HG02759 (cell line): ENCODE measurements around the gene ZNF322.

Experiments used
- ATAC-seq: cut with Tn5 transposase; IDR thresholded peaks from one replicate; pipeline ENCODE4 v1.9.1; 2021; ENCODE audit warnings: mild to moderate bottlenecking, moderate library complexity; ENCODE audit not compliant: unreplicated experiment

ZNF322 gene

GRCh38 chr6:26593278-26594130 lies 66.0 kb downstream of the ZNF322 start:
- ATAC-seq = no peak

DNA sequence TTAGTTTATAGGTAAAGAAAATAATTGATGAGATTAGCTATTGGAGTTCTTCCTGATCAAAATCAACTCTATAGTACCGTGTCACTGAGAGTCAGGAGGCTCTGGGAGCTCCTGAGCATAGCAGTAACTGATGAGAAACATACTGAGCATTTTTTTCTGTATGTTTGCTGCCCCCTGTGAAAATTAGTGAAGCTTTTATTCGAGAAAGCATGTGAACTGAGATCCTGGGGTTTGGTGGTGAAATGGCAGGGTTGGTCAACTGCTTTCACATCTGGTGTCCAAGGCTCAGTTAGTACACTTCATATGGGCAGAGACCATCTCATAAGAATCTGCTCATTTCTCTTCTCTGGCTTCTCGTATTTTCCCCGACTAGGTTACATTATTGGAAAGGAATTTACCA lies 66.9 kb downstream of the ZNF322 start:
- no peak for ATAC-seq

DNA sequence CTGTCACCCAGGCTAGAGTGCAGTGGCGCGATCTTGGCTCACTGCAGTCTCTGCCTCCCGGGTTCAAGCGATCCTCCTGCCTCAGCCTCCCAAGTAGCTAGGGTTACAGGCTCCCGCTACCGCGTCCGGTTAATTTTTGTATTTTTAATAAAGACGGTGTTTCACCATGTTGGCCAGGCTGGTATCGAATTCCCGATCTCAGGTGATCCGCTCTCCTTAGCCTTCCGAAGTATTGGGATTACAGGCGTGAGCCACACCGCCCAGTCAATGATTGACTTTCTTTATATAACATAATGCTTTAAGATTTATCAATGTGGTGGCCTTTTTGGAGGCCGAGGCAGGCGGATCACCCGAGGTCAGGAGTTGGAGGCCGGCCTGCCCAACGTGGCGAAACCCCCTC lies 70.6 kb downstream of the ZNF322 start:
- no peak for ATAC-seq
